Sigmoid colon (tissue), 4 donors: Measurements from ENCODE around the gene CC2D1A.

Source experiments
- CTCF ChIP-seq, 4 experiments: fragments of 450-650 bp in 3 of 4; fragments of 200-600 bp in 1 of 4; IDR thresholded peaks; one replicate each; pipeline ENCODE4 v1.5.1; 2016 to 2019; ENCODE audit warnings: antibody characterized with exemption in 4 of 4, mild to moderate bottlenecking in 3 of 4, moderate library complexity in 2 of 4
- POLR2A ChIP-seq, 2 donors: fragments of 450-650 bp; IDR thresholded peaks; one replicate each; pipeline ENCODE4 v1.6.1; 2016; ENCODE audit warnings: antibody characterized with exemption in 2 of 2, mild to moderate bottlenecking in 2 of 2, moderate library complexity in 2 of 2
- POLR2AphosphoS5 ChIP-seq, 4 donors: sonication (generic); formaldehyde crosslinking; IDR thresholded peaks; one replicate each; pipeline ENCODE4 v1.6.1; 2017; ENCODE audit warnings: antibody characterized with exemption in 4 of 4

DNA sequence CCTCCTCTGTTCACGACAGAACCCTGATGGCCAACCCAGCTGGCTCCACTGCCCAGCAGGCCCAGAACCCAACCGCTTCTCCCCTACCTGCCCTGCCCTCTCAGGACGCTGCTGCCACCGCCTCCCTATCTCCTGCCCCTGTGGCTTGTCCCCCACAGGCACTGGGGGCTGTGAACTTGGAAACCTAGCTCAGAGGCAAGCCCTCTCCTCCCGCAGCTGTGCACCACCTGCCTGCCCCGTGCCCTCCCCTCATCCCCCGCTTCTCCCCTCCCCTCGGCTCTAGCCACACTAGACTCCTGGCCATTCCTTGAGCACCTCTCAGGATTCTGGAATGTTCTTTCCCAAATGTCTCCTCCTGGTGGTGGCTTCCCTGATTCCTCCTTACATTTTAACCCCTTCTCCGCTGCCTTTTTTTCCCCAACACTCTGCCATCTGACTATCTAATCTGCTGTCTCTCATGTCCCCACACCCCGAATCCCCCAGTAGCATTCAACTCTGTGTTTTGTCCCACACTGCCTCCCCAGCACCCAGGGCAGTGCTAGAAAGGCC lies 22.4 kb upstream of the CC2D1A start:
- TF ChIP-seq CTCF (IDR thresholded peaks at IDR 0.05) (no peak), POLR2A (IDR thresholded peaks at IDR 0.05) (no peak), POLR2AphosphoS5 (IDR thresholded peaks at IDR 0.05) (no peak)
